Panc1 (cell line): ENCODE results near the gene NSMCE3. TPM values are rescaled to one million over a fixed set of nuclear protein-coding genes. Genes with fewer than 3 reads are reported as not detected.

Experiments used
- ATAC-seq: fragments of 200-7000 bp; cut with Tn5 transposase; 2 replicates; pipeline ENCODE4 v1.9.1; 2020; ENCODE audit warnings: mild to moderate bottlenecking, moderate library complexity
- BruUV-seq: library from RNA; stranded (reverse); fragments of 400-500 nt; replicated peaks from 2 replicates; lab custom pipeline; 2021; lab: Mats Ljungman, UMichigan
- CTCF ChIA-PET: fragments of 300-600 bp; sonication (Branson Sonifier 250); formaldehyde crosslinking; loops from one replicate; lab custom pipeline; 2022; ENCODE audit warnings: antibody characterized with exemption; lab: Charles Lee
- POLR2A ChIA-PET: fragments of 300-600 bp; sonication (Branson Sonifier 250); formaldehyde crosslinking; loops from one replicate; lab custom pipeline; 2022; ENCODE audit warnings: antibody characterized with exemption; lab: Charles Lee
- DNase-seq: peaks from one replicate; pipeline ENCODE4 v3.0.0-alpha.2; 2010; ENCODE audit warnings: low read depth, low spot score
- H3K27ac ChIP-seq: 2 replicates; pipeline ENCODE4 v1.5.1; 2011; ENCODE audit warnings: mild to moderate bottlenecking, low read length, inconsistent platforms
- H3K27me3 ChIP-seq: fragments of 200-500 bp; sonication (Bioruptor generic); 2 replicates; pipeline ENCODE4 v1.6.0; 2014; ENCODE audit warnings: low read length, inconsistent platforms; ENCODE audit not compliant: control insufficient read depth, insufficient read depth
- H3K36me3 ChIP-seq: fragments of 200-500 bp; sonication (Bioruptor generic); 2 replicates; pipeline ENCODE4 v1.5.1; 2014; ENCODE audit warnings: inconsistent platforms, mild to moderate bottlenecking, low read length, moderate library complexity; ENCODE audit not compliant: control insufficient read depth, insufficient read depth
- H3K4me1 ChIP-seq: 2 replicates; pipeline ENCODE4 v1.5.1; 2011; ENCODE audit warnings: inconsistent platforms, mild to moderate bottlenecking, low read length, moderate library complexity; ENCODE audit not compliant: control insufficient read depth, insufficient read depth
- H3K4me3 ChIP-seq, 2 experiments: 2 replicates each; pipeline ENCODE4 v1.5.1; 2011 to 2012; ENCODE audit warnings: low read depth in 2 of 2, low read length in 2 of 2, mild to moderate bottlenecking in 2 of 2, inconsistent platforms in 1 of 2, moderate library complexity in 1 of 2
- H3K9me3 ChIP-seq: fragments of 200-500 bp; sonication (Bioruptor generic); 2 replicates; pipeline ENCODE4 v1.5.1; 2014; ENCODE audit warnings: low read depth, mild to moderate bottlenecking, inconsistent platforms, low read length, moderate library complexity; ENCODE audit not compliant: control insufficient read depth, insufficient read depth
- CTCF ChIP-seq: fragments of 450-650 bp; IDR thresholded peaks from 2 replicates; pipeline ENCODE4 v1.5.1; 2017; ENCODE audit warnings: mild to moderate bottlenecking
- POLR2AphosphoS5 ChIP-seq: IDR thresholded peaks from 2 replicates; pipeline ENCODE4 v1.6.1; 2012; ENCODE audit warnings: mild to moderate bottlenecking, low read depth, low read length, moderate library complexity
- REST ChIP-seq, 2 experiments: IDR thresholded peaks; 2 replicates each; pipeline ENCODE4 v1.6.1; 2011 to 2012; ENCODE audit warnings: low read depth in 2 of 2, control low read depth in 1 of 2, low read length in 1 of 2, mild to moderate bottlenecking in 1 of 2, moderate library complexity in 1 of 2; ENCODE audit not compliant: insufficient read depth in 1 of 2
- SIN3A ChIP-seq: IDR thresholded peaks from 2 replicates; pipeline ENCODE4 v1.6.1; 2012; ENCODE audit warnings: low read depth, mild to moderate bottlenecking, low read length, moderate library complexity, borderline replicate concordance; ENCODE audit not compliant: insufficient read depth
- TCF7L2 ChIP-seq: IDR thresholded peaks from 2 replicates; pipeline ENCODE4 v1.6.1; 2011; ENCODE audit warnings: mild to moderate bottlenecking, low read depth, low read length, inconsistent platforms
- in situ Hi-C: cut with HindIII; loops from 2 replicates; pipeline ENCODE4 v1.10.0; 2016; ENCODE audit warnings: low sequenced_read_pairs, low pct_unique_long_range_greater_than_20kb
- intact Hi-C: fragments of 100-400 bp; cut with micrococcal nuclease; formaldehyde crosslinking; loops from one replicate; pipeline ENCODE4 v1.10.0; 2022; ENCODE audit not compliant: unreplicated experiment
- total RNA-seq: library from RNA; stranded (reverse); gene quantifications from one replicate; pipeline ENCODE4 v1.2.1, GENCODE V29; 2021; ENCODE audit not compliant: unreplicated experiment

The NSMCE3 gene
- total RNA-seq, 1 experiment from 2014 or later, result 5.5 TPM

DNA sequence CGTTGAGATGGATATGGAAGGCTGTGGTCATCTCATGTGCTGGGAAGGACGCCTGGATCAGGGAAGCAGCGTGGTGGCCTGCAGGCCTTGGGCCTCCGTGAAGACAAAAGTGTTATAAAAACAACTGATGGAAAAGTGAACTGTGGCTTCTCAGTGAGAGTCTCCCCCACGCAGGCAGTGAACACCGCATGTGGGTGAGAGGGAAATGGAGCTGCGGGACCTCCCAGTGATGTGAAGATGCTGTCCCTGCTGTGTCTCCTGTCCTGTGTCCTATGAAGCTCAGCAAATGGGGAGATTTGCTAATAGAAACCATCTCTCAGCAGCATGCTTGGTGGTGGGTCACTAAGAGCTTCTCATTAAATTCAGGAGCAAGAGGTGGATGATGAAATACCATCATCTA is 25.1 kb downstream of the NSMCE3 start:
- POLR2A ChIA-PET, result no interaction called here
- Histone ChIP-seq H3K27ac (no peak overlapping the region), H3K9me3 (no peaks in the 10 kb centered on the region), H3K4me1 (no peaks in the 10 kb centered on the region), H3K27me3 (no peaks in the 10 kb centered on the region), H3K4me3 (no peak overlapping the region), H3K36me3 (no peaks in the 10 kb centered on the region)
- no TSS peak for BruUV-seq
- ATAC-seq (no peak), DNase-seq (no peak)
- CTCF ChIA-PET, result no interaction called here
- in situ Hi-C loops, result no loop called here
- intact Hi-C loops, result loop anchor here (2.0 kb wide), 1 partner anchor 62 kb away; no protein-coding TSS in a partner anchor
- TF ChIP-seq SIN3A (no peak), REST (IDR thresholded peaks at IDR 0.05; ENCODE audit: insufficient read depth in 1 of 2, low read depth in 2 of 2, low read length in 1 of 2) (no peak), CTCF (no peak), TCF7L2 (no peak), POLR2AphosphoS5 (no peak)

DNA sequence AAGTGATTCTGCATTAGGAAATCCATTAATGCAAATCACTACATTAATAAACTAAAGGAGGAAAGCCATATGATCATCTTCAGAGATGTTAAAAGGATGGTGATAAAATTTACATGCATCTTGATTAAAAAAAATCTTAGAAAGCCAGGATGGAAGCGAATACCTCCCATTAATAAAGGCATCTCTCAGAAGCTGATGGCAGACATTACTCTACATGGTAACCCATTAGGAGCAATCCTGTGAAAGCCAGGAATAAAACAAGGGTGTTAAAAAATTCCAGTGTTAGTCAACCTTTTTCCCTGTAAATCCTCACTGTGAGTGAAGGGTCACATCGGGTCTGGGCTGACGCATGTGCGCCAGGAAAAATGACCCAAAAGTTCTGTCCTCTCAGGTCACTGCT is 25.5 kb downstream of the NSMCE3 start:
- DNase-seq, result no peak
- BruUV-seq, result no TSS peak
- in situ Hi-C loops, result no loop called here
- ChIA-PET CTCF (no interaction called here), POLR2A (no interaction called here)
- Histone ChIP-seq H3K27ac (no peak overlapping the region), H3K4me1 (no peaks in the 10 kb centered on the region), H3K9me3 (no peaks in the 10 kb centered on the region), H3K27me3 (no peaks in the 10 kb centered on the region), H3K36me3 (no peaks in the 10 kb centered on the region), H3K4me3 (no peak overlapping the region)
- intact Hi-C loops, result loop anchor here (2.0 kb wide), 1 partner anchor 61 kb away; no protein-coding TSS in a partner anchor
- TF ChIP-seq POLR2AphosphoS5 (no peak), REST (IDR thresholded peaks at IDR 0.05; ENCODE audit: insufficient read depth in 1 of 2, low read depth in 2 of 2, low read length in 1 of 2) (no peak), TCF7L2 (no peak), CTCF (no peak), SIN3A (no peak)
- no peak for ATAC-seq
